Type B pancreatic cell (in vitro differentiated cells): ENCODE results near the gene ALK. TPM values are rescaled to one million over a fixed set of nuclear protein-coding genes. Genes with fewer than 3 reads are reported as not detected.

Source experiments
- DNase-seq: peaks from one replicate; pipeline ENCODE4 v3.0.0; 2021; ENCODE audit warnings: mixed read lengths; ENCODE audit not compliant: unreplicated experiment; ENCODE audit errors: extremely low spot score
- H3K27ac Mint-ChIP-seq: 2 replicates; pipeline ENCODE4 v1.8.0; 2021; ENCODE audit warnings: mild to moderate bottlenecking, mixed read lengths
- H3K27me3 Mint-ChIP-seq: 2 replicates; pipeline ENCODE4 v1.8.0; 2021; ENCODE audit warnings: mixed read lengths
- H3K36me3 Mint-ChIP-seq: 2 replicates; pipeline ENCODE4 v1.8.0; 2021; ENCODE audit warnings: mixed read lengths
- H3K4me1 Mint-ChIP-seq: one replicate; pipeline ENCODE4 v1.8.0; 2021; ENCODE audit warnings: mixed read lengths; ENCODE audit not compliant: unreplicated experiment
- H3K4me3 Mint-ChIP-seq: 2 replicates; pipeline ENCODE4 v1.8.0; 2021; ENCODE audit warnings: mild to moderate bottlenecking, mixed read lengths
- H3K9me3 Mint-ChIP-seq: 2 replicates; pipeline ENCODE4 v1.8.0; 2021; ENCODE audit warnings: mixed read lengths
- CTCF ChIP-seq: fragments of 200-600 bp; sonication (generic); conservative IDR thresholded peaks from 2 replicates; pipeline ENCODE4 v1.5.0; 2021; ENCODE audit warnings: antibody characterized with exemption, mild to moderate bottlenecking
- total RNA-seq: library from RNA; stranded (reverse); gene quantifications from 2 replicates; pipeline ENCODE4 v1.2.1, GENCODE V29; 2021; ENCODE audit warnings: low replicate concordance

The ALK gene
- total RNA-seq, 1 donor from 2014 or later = 7.7 TPM

- Mint-ChIP-seq H3K4me3 (no peak overlapping the region), H3K27ac (no peak overlapping the region), H3K9me3 (no peaks in the 10 kb centered on the region), H3K4me1 (peaks cover 9% of the 10 kb centered on the region), H3K36me3 (peaks cover 4% of the 10 kb centered on the region), H3K27me3 (peaks cover 4% of the 10 kb centered on the region)
- no peak for TF ChIP-seq CTCF
- no peak for DNase-seq
Measured at GRCh38 chr2:29227935-29228675, 693.3 kb downstream of the ALK start.

GRCh38 chr2:29226808-29227207 lies 694.6 kb downstream of the ALK start:
- peaks cover 4% of the 10 kb centered on the region for H3K27me3 Mint-ChIP-seq
- peaks cover 9% of the 10 kb centered on the region for H3K4me1 Mint-ChIP-seq
- H3K36me3 Mint-ChIP-seq = peaks cover 6% of the 10 kb centered on the region
- no peaks in the 10 kb centered on the region for H3K9me3 Mint-ChIP-seq
- no peak for DNase-seq
- no peak for TF ChIP-seq CTCF
- no peak overlapping the region for H3K4me3 Mint-ChIP-seq
- H3K27ac Mint-ChIP-seq = no peak overlapping the region

GRCh38 chr2:29226375-29226774 lies 695.0 kb downstream of the ALK start:
- TF ChIP-seq CTCF = no peak
- no peak for DNase-seq
- no peak overlapping the region for H3K4me3 Mint-ChIP-seq
- H3K9me3 Mint-ChIP-seq = no peaks in the 10 kb centered on the region
- H3K27me3 Mint-ChIP-seq = peaks cover 4% of the 10 kb centered on the region
- H3K4me1 Mint-ChIP-seq = peaks cover 9% of the 10 kb centered on the region
- H3K27ac Mint-ChIP-seq = no peak overlapping the region
- peaks cover 8% of the 10 kb centered on the region for H3K36me3 Mint-ChIP-seq

- no peak for DNase-seq
- no peaks in the 10 kb centered on the region for H3K9me3 Mint-ChIP-seq
- peaks cover 8% of the 10 kb centered on the region for H3K36me3 Mint-ChIP-seq
- H3K27ac Mint-ChIP-seq = no peak overlapping the region
- H3K4me1 Mint-ChIP-seq = peaks cover 9% of the 10 kb centered on the region
- H3K4me3 Mint-ChIP-seq = no peak overlapping the region
- peaks cover 4% of the 10 kb centered on the region for H3K27me3 Mint-ChIP-seq
- TF ChIP-seq CTCF = no peak
Measured at GRCh38 chr2:29225814-29226213, 695.6 kb downstream of the ALK start.

- H3K27me3 Mint-ChIP-seq = peaks cover 4% of the 10 kb centered on the region
- no peak overlapping the region for H3K4me3 Mint-ChIP-seq
- no peak overlapping the region for H3K27ac Mint-ChIP-seq
- peaks cover 3% of the 10 kb centered on the region for H3K36me3 Mint-ChIP-seq
- no peak for TF ChIP-seq CTCF
- no peaks in the 10 kb centered on the region for H3K9me3 Mint-ChIP-seq
- no peak for DNase-seq
- peaks cover 5% of the 10 kb centered on the region for H3K4me1 Mint-ChIP-seq
Measured at GRCh38 chr2:29224693-29225551, 696.5 kb downstream of the ALK start.
